Activated naive CD8-positive, alpha-beta T cell treated with anti-CD3 and anti-CD28 coated beads for 36 hours (primary cell): ENCODE measurements around the gene C16orf89. TPM values are rescaled to one million over a fixed set of nuclear protein-coding genes. Genes with fewer than 3 reads are reported as not detected.
"Not testable (repeated sequence)": the region's sequence is repeated elsewhere in the genome, so short reads cannot be mapped to it uniquely, and the experiment has no call there.

Experiments used
- DNase-seq: peaks from one replicate; pipeline ENCODE4 v3.0.0; 2021
- H3K27ac Mint-ChIP-seq: one replicate; pipeline ENCODE4 v1.8.0; 2022; ENCODE audit warnings: mild to moderate bottlenecking, moderate library complexity, mixed read lengths
- H3K27me3 Mint-ChIP-seq: one replicate; pipeline ENCODE4 v1.8.0; 2022; ENCODE audit warnings: mild to moderate bottlenecking, mixed read lengths
- H3K36me3 Mint-ChIP-seq: one replicate; pipeline ENCODE4 v1.8.0; 2021; ENCODE audit warnings: mild to moderate bottlenecking, mixed read lengths
- H3K4me1 Mint-ChIP-seq: one replicate; pipeline ENCODE4 v1.8.0; 2021; ENCODE audit warnings: mixed read lengths
- H3K4me3 Mint-ChIP-seq: one replicate; pipeline ENCODE4 v1.8.0; 2022; ENCODE audit warnings: mild to moderate bottlenecking, moderate library complexity, mixed read lengths
- H3K9me3 Mint-ChIP-seq: one replicate; pipeline ENCODE4 v1.8.0; 2022; ENCODE audit warnings: mixed read lengths
- total RNA-seq, 2 experiments: library from RNA; stranded (reverse); gene quantifications; one replicate each; pipeline ENCODE4 v1.2.3, GENCODE V29; 2021

C16orf89 gene
- total RNA-seq, 2 experiments from 2014 or later = not detected

DNA sequence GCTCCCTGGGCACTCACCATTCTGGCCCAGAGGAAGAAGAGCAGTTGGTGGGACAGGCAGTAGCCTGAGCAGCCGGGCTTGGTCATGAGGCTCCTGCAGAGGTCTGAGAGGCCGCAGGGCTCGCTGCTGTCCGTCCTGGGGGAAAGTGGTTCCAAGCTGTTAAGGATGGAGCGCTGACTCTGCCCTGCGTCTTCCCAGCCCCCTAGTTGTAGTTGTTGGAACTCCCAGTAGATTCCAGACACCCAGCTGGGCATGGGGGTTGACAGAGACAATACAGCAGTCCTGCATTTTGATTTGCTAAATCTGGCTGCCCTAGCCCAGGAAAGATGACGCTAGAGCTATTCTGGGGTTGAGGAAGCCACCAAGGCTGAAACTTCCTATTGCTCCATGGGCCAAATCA is 7.3 kb downstream of the C16orf89 start:
- no peaks in the 10 kb centered on the region for H3K36me3 Mint-ChIP-seq
- peaks cover 2% of the 10 kb centered on the region for H3K4me1 Mint-ChIP-seq
- no peaks in the 10 kb centered on the region for H3K9me3 Mint-ChIP-seq
- H3K4me3 Mint-ChIP-seq = no peak overlapping the region
- no peaks in the 10 kb centered on the region for H3K27me3 Mint-ChIP-seq
- no peak overlapping the region for H3K27ac Mint-ChIP-seq
- DNase-seq = no peak

DNA sequence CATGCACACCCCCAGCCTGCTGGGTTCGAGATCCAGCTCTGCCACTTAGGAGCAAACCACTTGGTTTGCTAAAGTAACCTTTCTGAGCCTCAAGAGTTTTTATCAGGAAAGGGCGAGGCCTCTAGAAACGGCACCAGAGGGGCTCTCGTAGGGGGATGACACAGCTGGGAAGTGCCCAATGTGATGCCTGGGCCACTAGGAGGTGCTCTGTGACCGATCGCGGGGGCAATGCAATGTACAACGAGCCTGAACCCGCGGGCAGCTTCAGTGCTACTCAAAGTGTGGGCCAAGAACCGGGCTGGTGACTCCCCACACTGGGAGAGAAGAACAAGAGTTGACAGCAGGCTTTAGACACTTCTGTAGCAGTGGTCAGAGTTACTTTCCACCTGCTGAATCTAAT is 9.4 kb downstream of the C16orf89 start:
- Mint-ChIP-seq H3K4me1 (peaks cover 2% of the 10 kb centered on the region), H3K4me3 (no peak overlapping the region), H3K27me3 (no peaks in the 10 kb centered on the region), H3K36me3 (no peaks in the 10 kb centered on the region), H3K27ac (no peak overlapping the region), H3K9me3 (no peaks in the 10 kb centered on the region)
- peak; percentile 64 for DNase-seq

DNA sequence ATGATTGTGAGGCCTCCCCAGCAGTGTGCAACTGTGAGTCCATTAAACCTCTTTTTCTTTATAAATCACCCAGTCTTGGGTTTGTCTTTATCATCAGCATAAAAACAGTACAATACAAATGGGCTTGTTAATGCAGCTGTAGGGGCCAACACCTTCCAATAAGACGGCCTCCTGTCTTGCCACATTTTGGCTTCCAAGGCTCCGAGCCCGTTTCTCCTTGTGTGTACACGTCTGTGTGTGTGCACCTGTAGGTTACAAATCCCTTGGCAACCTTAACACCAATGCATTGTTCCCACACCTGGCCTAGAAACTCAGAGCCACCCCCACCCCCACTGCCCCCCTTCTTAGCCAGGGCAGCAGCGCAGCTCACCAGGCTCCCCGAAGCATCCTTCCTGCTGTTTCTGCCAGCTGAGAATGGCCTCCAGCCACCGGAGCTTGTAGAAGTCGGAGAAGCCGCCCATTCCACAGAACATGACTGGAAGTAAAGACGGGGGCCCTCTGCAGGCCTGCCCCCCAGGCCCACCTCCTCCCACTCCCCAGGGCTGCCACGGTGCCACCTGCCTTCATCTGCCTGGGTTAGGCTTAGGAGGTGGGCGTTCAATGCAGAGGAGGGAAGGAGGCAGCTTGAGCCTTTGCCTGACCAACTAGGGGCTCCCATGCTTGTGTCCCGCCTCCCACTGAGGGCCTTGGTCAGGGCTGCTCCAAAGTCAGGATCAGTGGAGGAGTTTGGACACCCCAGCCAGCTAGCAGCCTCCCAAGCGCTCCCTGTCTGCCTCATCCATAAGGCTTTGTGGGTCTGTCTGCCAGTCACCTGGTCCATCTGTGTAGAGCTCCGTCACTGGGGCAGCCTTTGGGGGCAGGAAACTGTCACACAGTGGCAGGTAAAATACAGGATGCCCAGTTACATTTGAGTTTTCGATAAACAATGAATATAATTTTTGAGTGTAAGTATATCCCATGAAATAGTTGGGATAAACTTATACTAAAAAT is 10.6 kb downstream of the C16orf89 start:
- no peak overlapping the region for H3K4me3 Mint-ChIP-seq

GRCh38 chr16:5046914-5047313 is 18.8 kb downstream of the C16orf89 start:
- H3K27me3 Mint-ChIP-seq = no peaks in the 10 kb centered on the region
- H3K4me1 Mint-ChIP-seq = no peaks in the 10 kb centered on the region
- DNase-seq = no peak
- H3K27ac Mint-ChIP-seq = no peak overlapping the region
- H3K36me3 Mint-ChIP-seq = peaks cover 6% of the 10 kb centered on the region
- H3K4me3 Mint-ChIP-seq = no peak overlapping the region
- peaks cover 8% of the 10 kb centered on the region for H3K9me3 Mint-ChIP-seq

More for the DNA sequence above, 10.6 kb downstream of the C16orf89 start:
- H3K36me3 Mint-ChIP-seq = no peaks in the 10 kb centered on the region
- H3K27ac Mint-ChIP-seq = no peak overlapping the region
- peaks cover 3% of the 10 kb centered on the region for H3K9me3 Mint-ChIP-seq
- H3K4me1 Mint-ChIP-seq = peaks cover 2% of the 10 kb centered on the region
- no peak for DNase-seq
- H3K27me3 Mint-ChIP-seq = no peaks in the 10 kb centered on the region

- Mint-ChIP-seq H3K27me3 (no peaks in the 10 kb centered on the region), H3K4me1 (no peaks in the 10 kb centered on the region), H3K36me3 (peaks cover 6% of the 10 kb centered on the region), H3K4me3 (no peak overlapping the region), H3K27ac (no peak overlapping the region), H3K9me3 (peaks cover 7% of the 10 kb centered on the region)
- DNase-seq = no peak
Measured at GRCh38 chr16:5045499-5046115, 20.1 kb downstream of the C16orf89 start.

- not testable (repeated sequence) for H3K36me3 Mint-ChIP-seq, H3K27me3 Mint-ChIP-seq
Measured at GRCh38 chr16:5044581-5044980, 21.2 kb downstream of the C16orf89 start.

GRCh38 chr16:5044011-5044540 is 21.7 kb downstream of the C16orf89 start:
- Mint-ChIP-seq H3K4me3 (no peak overlapping the region), H3K27me3 (no peaks in the 10 kb centered on the region), H3K27ac (no peak overlapping the region), H3K4me1 (no peaks in the 10 kb centered on the region), H3K9me3 (no peaks in the 10 kb centered on the region), H3K36me3 (peaks cover 3% of the 10 kb centered on the region)
- no peak for DNase-seq

More at GRCh38 chr16:5044581-5044980, 21.2 kb downstream of the C16orf89 start:
- H3K4me3 Mint-ChIP-seq, DNase-seq, H3K9me3 Mint-ChIP-seq, H3K4me1 Mint-ChIP-seq, H3K27ac Mint-ChIP-seq: not testable (repeated sequence)

GRCh38 chr16:5042574-5043171 is 23.1 kb downstream of the C16orf89 start:
- H3K9me3 Mint-ChIP-seq = no peaks in the 10 kb centered on the region
- H3K4me3 Mint-ChIP-seq = no peak overlapping the region
- H3K36me3 Mint-ChIP-seq = peaks cover 1% of the 10 kb centered on the region
- DNase-seq = no peak
- H3K27ac Mint-ChIP-seq = no peak overlapping the region
- no peaks in the 10 kb centered on the region for H3K27me3 Mint-ChIP-seq
- no peaks in the 10 kb centered on the region for H3K4me1 Mint-ChIP-seq

DNA sequence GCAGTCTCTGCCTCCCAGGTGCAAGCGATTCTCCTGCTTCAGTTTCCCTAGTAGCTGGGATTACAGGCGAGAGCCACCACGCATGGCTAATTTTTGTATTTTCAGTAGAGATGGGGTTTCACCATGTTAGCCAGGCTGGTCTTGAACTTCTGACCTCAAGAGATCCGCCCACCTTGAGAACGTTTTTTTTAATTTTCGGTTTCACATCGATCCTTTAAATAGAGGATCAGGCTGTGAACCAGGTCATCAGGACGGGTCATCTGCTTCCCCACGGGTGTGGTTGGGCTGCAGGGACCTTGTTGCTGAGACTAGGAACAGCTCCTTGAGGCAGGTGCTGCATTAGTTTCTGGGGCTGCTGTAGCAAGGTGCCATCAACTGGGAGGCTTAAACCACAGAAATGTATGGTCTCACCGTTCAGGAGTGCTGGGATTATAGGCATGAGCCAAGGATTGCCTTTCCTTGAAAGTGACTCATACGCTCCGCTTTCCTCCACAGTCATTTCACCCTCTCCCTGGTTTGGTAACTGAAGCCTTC is 24.1 kb downstream of the C16orf89 start:
- Mint-ChIP-seq H3K4me1 (peaks cover 1% of the 10 kb centered on the region), H3K36me3 (peaks cover 1% of the 10 kb centered on the region), H3K4me3 (no peak overlapping the region), H3K9me3 (no peaks in the 10 kb centered on the region), H3K27ac (no peak overlapping the region), H3K27me3 (no peaks in the 10 kb centered on the region)
- no peak for DNase-seq

DNA sequence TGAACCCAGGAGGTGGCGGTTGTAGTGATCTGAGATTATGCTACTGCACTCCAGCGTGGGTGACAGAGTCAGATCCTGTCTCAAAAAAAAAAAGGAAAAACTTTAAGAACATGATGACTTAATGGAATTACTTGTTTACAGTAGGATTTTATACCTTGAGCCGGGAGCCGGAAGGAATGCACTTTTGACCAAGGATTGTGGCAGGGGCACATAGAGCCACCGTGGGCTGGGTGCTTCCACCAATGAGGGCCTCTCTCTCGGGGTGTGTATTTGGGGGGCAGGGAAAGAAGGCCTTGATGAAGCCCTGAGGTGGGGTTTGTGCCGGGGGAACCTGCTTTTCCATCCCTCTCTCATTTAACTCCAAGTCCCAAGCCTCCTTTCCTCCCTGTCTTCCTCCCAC is 25.3 kb downstream of the C16orf89 start:
- Mint-ChIP-seq H3K4me1 (peaks cover 2% of the 10 kb centered on the region), H3K4me3 (no peak overlapping the region), H3K27me3 (no peaks in the 10 kb centered on the region), H3K9me3 (no peaks in the 10 kb centered on the region), H3K36me3 (no peaks in the 10 kb centered on the region), H3K27ac (no peak overlapping the region)
- DNase-seq = no peak

- no peak for DNase-seq
- no peaks in the 10 kb centered on the region for H3K9me3 Mint-ChIP-seq
- peaks cover 22% of the 10 kb centered on the region for H3K4me1 Mint-ChIP-seq
- H3K27me3 Mint-ChIP-seq = no peaks in the 10 kb centered on the region
- no peak overlapping the region for H3K4me3 Mint-ChIP-seq
- no peak overlapping the region for H3K27ac Mint-ChIP-seq
- H3K36me3 Mint-ChIP-seq = peaks cover 6% of the 10 kb centered on the region
Measured at GRCh38 chr16:5036228-5037156, 29.3 kb downstream of the C16orf89 start.

GRCh38 chr16:5035909-5036227 is 29.9 kb downstream of the C16orf89 start:
- Mint-ChIP-seq H3K4me1 (peaks cover 22% of the 10 kb centered on the region), H3K27ac (no peak overlapping the region), H3K4me3 (no peak overlapping the region), H3K27me3 (no peaks in the 10 kb centered on the region), H3K9me3 (no peaks in the 10 kb centered on the region), H3K36me3 (peaks cover 8% of the 10 kb centered on the region)
- no peak for DNase-seq

DNA sequence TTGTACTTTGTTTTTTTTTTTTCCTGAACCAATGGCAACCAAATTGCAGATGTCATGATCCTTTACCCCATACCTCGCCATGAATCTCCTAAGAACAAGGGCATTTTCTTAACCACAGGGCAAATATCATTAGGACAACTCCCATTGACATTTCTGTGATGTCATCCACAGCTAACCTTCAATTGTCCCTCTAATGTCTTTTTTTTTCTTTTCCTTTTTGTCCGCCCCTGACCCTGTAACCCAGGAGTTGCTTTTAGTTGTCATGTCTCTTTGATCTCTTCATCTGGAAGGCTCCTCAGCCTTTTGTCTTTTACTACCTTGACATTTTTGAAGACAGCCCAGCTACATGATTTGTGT is 31.6 kb downstream of the C16orf89 start:
- peak overlapping the region; percentile 88 for H3K4me3 Mint-ChIP-seq

More for the DNA sequence above, 31.6 kb downstream of the C16orf89 start:
- H3K4me1 Mint-ChIP-seq = peaks cover 22% of the 10 kb centered on the region
- H3K9me3 Mint-ChIP-seq = no peaks in the 10 kb centered on the region
- H3K27me3 Mint-ChIP-seq = no peaks in the 10 kb centered on the region
- DNase-seq = no peak
- peaks cover 8% of the 10 kb centered on the region for H3K36me3 Mint-ChIP-seq
- H3K27ac Mint-ChIP-seq = peak overlapping the region; percentile 82
